Astrocyte (in vitro differentiated cells and primary cell): Measurements from ENCODE around the gene ROR1. TPM values are rescaled to one million over a fixed set of nuclear protein-coding genes. Genes with fewer than 3 reads are reported as not detected.

Experiments
- DNase-seq: peaks from one replicate; pipeline ENCODE4 v3.0.0-alpha.2; 2010; ENCODE audit warnings: low read depth
- FAIRE-seq: peaks from 2 replicates; lab custom pipeline; 2011; peaks lifted over from hg19 to GRCh38; lab: Jason Lieb, UNC
- H2AFZ ChIP-seq: 2 replicates; pipeline ENCODE4 v1.6.0; 2012; ENCODE audit warnings: low read depth, low read length, inconsistent platforms
- H3K27ac ChIP-seq: 2 replicates; pipeline ENCODE4 v1.5.1; 2011; ENCODE audit warnings: low read depth, low read length, inconsistent platforms
- H3K27me3 ChIP-seq: 2 replicates; pipeline ENCODE4 v1.6.0; 2011; ENCODE audit warnings: low read length, inconsistent platforms; ENCODE audit not compliant: insufficient read depth
- H3K36me3 ChIP-seq: 2 replicates; pipeline ENCODE4 v1.5.1; 2011; ENCODE audit warnings: low read length, inconsistent platforms; ENCODE audit not compliant: insufficient read depth
- H3K4me1 ChIP-seq: 2 replicates; pipeline ENCODE4 v1.5.1; 2011; ENCODE audit warnings: low read length, inconsistent platforms; ENCODE audit not compliant: insufficient read depth
- H3K4me2 ChIP-seq: 2 replicates; pipeline ENCODE4 v1.6.0; 2012; ENCODE audit warnings: low read length, inconsistent platforms
- H3K4me3 ChIP-seq: 2 replicates; pipeline ENCODE4 v1.5.1; 2011; ENCODE audit warnings: low read depth, mild to moderate bottlenecking, low read length, inconsistent platforms; ENCODE audit not compliant: insufficient read depth
- H3K79me2 ChIP-seq: 2 replicates; pipeline ENCODE4 v1.6.0; 2012; ENCODE audit warnings: mild to moderate bottlenecking, low read length, inconsistent platforms; ENCODE audit not compliant: insufficient read depth
- H3K9ac ChIP-seq: 2 replicates; pipeline ENCODE4 v1.6.0; 2012; ENCODE audit warnings: mild to moderate bottlenecking, low read length, inconsistent platforms
- H3K9me3 ChIP-seq: 2 replicates; pipeline ENCODE4 v1.5.1; 2012; ENCODE audit warnings: low read depth, mild to moderate bottlenecking, low read length, inconsistent platforms; ENCODE audit not compliant: insufficient read depth
- H4K20me1 ChIP-seq: 2 replicates; pipeline ENCODE4 v1.6.0; 2012; ENCODE audit warnings: low read length, inconsistent platforms; ENCODE audit not compliant: insufficient read depth
- H3K27ac Mint-ChIP-seq: one replicate; pipeline ENCODE4 v1.8.0; 2021; ENCODE audit warnings: mild to moderate bottlenecking, mixed read lengths; ENCODE audit not compliant: unreplicated experiment
- H3K27me3 Mint-ChIP-seq: one replicate; pipeline ENCODE4 v1.8.0; 2021; ENCODE audit warnings: low read depth, mixed read lengths; ENCODE audit not compliant: unreplicated experiment
- H3K36me3 Mint-ChIP-seq: one replicate; pipeline ENCODE4 v1.8.0; 2021; ENCODE audit warnings: low read depth, mixed read lengths; ENCODE audit not compliant: unreplicated experiment
- H3K4me1 Mint-ChIP-seq: one replicate; pipeline ENCODE4 v1.8.0; 2021; ENCODE audit warnings: low read depth, mixed read lengths; ENCODE audit not compliant: unreplicated experiment
- H3K4me3 Mint-ChIP-seq: one replicate; pipeline ENCODE4 v1.8.0; 2021; ENCODE audit warnings: mild to moderate bottlenecking, moderate library complexity, mixed read lengths; ENCODE audit not compliant: unreplicated experiment
- H3K9me3 Mint-ChIP-seq: one replicate; pipeline ENCODE4 v1.8.0; 2021; ENCODE audit warnings: mild to moderate bottlenecking, mixed read lengths; ENCODE audit not compliant: unreplicated experiment
- CTCF ChIP-seq: IDR thresholded peaks from 2 replicates; pipeline ENCODE4 v1.5.1; 2011; ENCODE audit warnings: low read depth, mild to moderate bottlenecking, inconsistent platforms, low read length, moderate library complexity; ENCODE audit not compliant: insufficient read depth
- EZH2 ChIP-seq: IDR thresholded peaks from 2 replicates; pipeline ENCODE4 v1.6.1; 2012; ENCODE audit warnings: mild to moderate bottlenecking, low read length, inconsistent platforms; ENCODE audit not compliant: insufficient read depth
- total RNA-seq: library from RNA; stranded (reverse); gene quantifications from 2 replicates; pipeline ENCODE4 v1.2.1, GENCODE V29; 2021

The ROR1 gene
- total RNA-seq, 1 donor from 2014 or later: 38.3 TPM

- no peak overlapping the region for H3K4me2 ChIP-seq
- DNase-seq (no peak), FAIRE-seq (no peak)
- H2AFZ ChIP-seq: no peak overlapping the region
- no peaks in the 10 kb centered on the region for H3K36me3 ChIP-seq
- no peak for TF ChIP-seq EZH2
- no peak for TF ChIP-seq CTCF
- H3K9me3 ChIP-seq: no peaks in the 10 kb centered on the region
- no peak overlapping the region for H3K4me3 ChIP-seq
- Mint-ChIP-seq H3K27me3 (peaks cover 2% of the 10 kb centered on the region), H3K4me3 (peak overlapping the region; percentile 22), H3K9me3 (peaks cover 4% of the 10 kb centered on the region), H3K27ac (no peak overlapping the region), H3K4me1 (peaks cover 32% of the 10 kb centered on the region), H3K36me3 (no peaks in the 10 kb centered on the region)
- H4K20me1 ChIP-seq: no peaks in the 10 kb centered on the region
- H3K4me1 ChIP-seq: peaks cover 20% of the 10 kb centered on the region
- no peak overlapping the region for H3K27ac ChIP-seq
- H3K9ac ChIP-seq: no peak overlapping the region
- no peaks in the 10 kb centered on the region for H3K27me3 ChIP-seq
- H3K79me2 ChIP-seq: no peaks in the 10 kb centered on the region
Measured at GRCh38 chr1:63748046-63748580, 25.7 kb upstream of the ROR1 start.

GRCh38 chr1:63748641-63749040, 25.2 kb upstream of the ROR1 start:
- no peaks in the 10 kb centered on the region for H3K9me3 ChIP-seq
- no peaks in the 10 kb centered on the region for H4K20me1 ChIP-seq
- H3K36me3 ChIP-seq: no peaks in the 10 kb centered on the region
- H3K27me3 ChIP-seq: no peaks in the 10 kb centered on the region
- FAIRE-seq (no peak), DNase-seq (no peak)
- TF ChIP-seq CTCF (no peak), EZH2 (no peak)
- Mint-ChIP-seq H3K4me1 (peaks cover 31% of the 10 kb centered on the region), H3K36me3 (no peaks in the 10 kb centered on the region), H3K9me3 (peaks cover 4% of the 10 kb centered on the region), H3K27ac (no peak overlapping the region), H3K27me3 (peaks cover 2% of the 10 kb centered on the region), H3K4me3 (peak overlapping the region; percentile 22)
- no peak overlapping the region for H3K9ac ChIP-seq
- no peak overlapping the region for H3K4me3 ChIP-seq
- H3K27ac ChIP-seq: no peak overlapping the region
- peaks cover 20% of the 10 kb centered on the region for H3K4me1 ChIP-seq
- H3K79me2 ChIP-seq: no peaks in the 10 kb centered on the region
- H2AFZ ChIP-seq: no peak overlapping the region
- no peak overlapping the region for H3K4me2 ChIP-seq

- H3K4me1 Mint-ChIP-seq: peaks cover 26% of the 10 kb centered on the region
Measured at GRCh38 chr1:63750721-63751120, 23.1 kb upstream of the ROR1 start.

More at GRCh38 chr1:63750721-63751120, 23.1 kb upstream of the ROR1 start:
- Mint-ChIP-seq H3K4me3 (no peak overlapping the region), H3K9me3 (no peaks in the 10 kb centered on the region), H3K36me3 (no peaks in the 10 kb centered on the region), H3K27ac (no peak overlapping the region), H3K27me3 (peaks cover 2% of the 10 kb centered on the region)
- H4K20me1 ChIP-seq: no peaks in the 10 kb centered on the region
- FAIRE-seq (no peak), DNase-seq (no peak)
- no peaks in the 10 kb centered on the region for H3K36me3 ChIP-seq
- peaks cover 17% of the 10 kb centered on the region for H3K4me1 ChIP-seq
- no peaks in the 10 kb centered on the region for H3K9me3 ChIP-seq
- H3K4me3 ChIP-seq: no peak overlapping the region
- H2AFZ ChIP-seq: no peak overlapping the region
- H3K4me2 ChIP-seq: no peak overlapping the region
- no peaks in the 10 kb centered on the region for H3K79me2 ChIP-seq
- TF ChIP-seq CTCF: no peak
- no peak for TF ChIP-seq EZH2
- no peaks in the 10 kb centered on the region for H3K27me3 ChIP-seq
- H3K27ac ChIP-seq: no peak overlapping the region
- no peak overlapping the region for H3K9ac ChIP-seq
